ENCODE measurements around the gene EIF1AY.

GRCh38 chrY:20559873-20560512 is 15.6 kb upstream of the EIF1AY start:
- no peak for TF ChIP-seq SPI1 (IDR thresholded peaks at IDR 0.05; ENCODE audit: low read depth, low read length)
- no peak for TF ChIP-seq POLR2A (IDR thresholded peaks at IDR 0.05; ENCODE audit: low read depth, low read length)
- no peak for TF ChIP-seq POLR2AphosphoS5 (IDR thresholded peaks at IDR 0.05; ENCODE audit: low read depth, low read length)
